Colonic mucosa (tissue), 4 donors: ENCODE results near the gene CNTN6. TPM values are rescaled to one million over a fixed set of nuclear protein-coding genes. Genes with fewer than 3 reads are reported as not detected.

ENCODE experiments used
- DNase-seq: peaks from one replicate; pipeline ENCODE4 v3.0.0-alpha.2; 2020
- H3K27ac ChIP-seq: fragments of 200-600 bp; one replicate; pipeline ENCODE4 v1.8.0; 2021
- H3K27me3 ChIP-seq: fragments of 200-600 bp; one replicate; pipeline ENCODE4 v1.8.0; 2021
- H3K36me3 ChIP-seq: fragments of 200-600 bp; one replicate; pipeline ENCODE4 v1.8.0; 2021
- H3K4me1 ChIP-seq: fragments of 200-600 bp; one replicate; pipeline ENCODE4 v1.8.0; 2021; ENCODE audit warnings: mild to moderate bottlenecking
- H3K4me3 ChIP-seq: fragments of 200-600 bp; one replicate; pipeline ENCODE4 v1.8.0; 2021
- H3K9ac ChIP-seq, 2 donors: one replicate each; pipeline ENCODE4 v1.7.0; 2013; ENCODE audit warnings: control low read depth in 2 of 2, low read depth in 2 of 2, low read length in 2 of 2
- H3K9me3 ChIP-seq: fragments of 200-600 bp; one replicate; pipeline ENCODE4 v1.8.0; 2021
- intact Hi-C: fragments of 100-400 bp; cut with DNase I; formaldehyde crosslinking; loops from one replicate; pipeline ENCODE4 v1.14.1; 2022
- total RNA-seq, 2 donors: library from RNA; stranded (reverse); fragmentation: NEBNext Ultra II Directional in 1 of 2; extraction: Animal tissue kit (Norgen Biotek cat#: 25700) in 1 of 2; gene quantifications; one replicate each; pipeline ENCODE4 v1.2.1, GENCODE V29; 2021
- TF ChIP-seq, protein P1 (sequence below): fragments of 200-600 bp; IDR thresholded peaks from one replicate; pipeline ENCODE4 v1.8.0; 2022; ENCODE audit warnings: antibody characterized with exemption, mild to moderate bottlenecking
- donor health status: healthy.
- donor health status: DM: no; HTN: no; CAD: no.
- donor health status: DM: no; HTN: no; CAD: no.

Gene CNTN6
- total RNA-seq, 2 donors from 2014 or later, result 0.11 TPM; not detected in 1

DNA sequence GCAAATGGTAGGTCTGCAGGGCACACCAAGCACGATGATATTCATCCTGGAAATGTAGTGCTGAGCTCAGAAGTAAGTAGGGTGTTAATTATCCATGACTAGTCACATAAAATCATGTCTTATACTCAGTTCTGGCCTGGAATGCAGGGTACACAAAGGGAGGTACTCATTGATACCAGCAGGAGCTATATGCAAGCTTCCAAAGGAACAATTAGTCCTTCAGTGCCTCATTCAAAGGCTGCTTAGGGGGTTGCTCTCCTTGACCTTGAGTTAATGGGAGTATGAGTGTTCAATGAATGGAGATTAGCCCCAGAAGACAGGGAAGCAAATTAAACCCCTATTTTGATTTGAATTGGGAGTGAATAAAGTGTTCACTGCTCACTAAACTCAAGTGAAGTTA is 38.3 kb downstream of the CNTN6 start:
- TF ChIP-seq, protein P1, sequence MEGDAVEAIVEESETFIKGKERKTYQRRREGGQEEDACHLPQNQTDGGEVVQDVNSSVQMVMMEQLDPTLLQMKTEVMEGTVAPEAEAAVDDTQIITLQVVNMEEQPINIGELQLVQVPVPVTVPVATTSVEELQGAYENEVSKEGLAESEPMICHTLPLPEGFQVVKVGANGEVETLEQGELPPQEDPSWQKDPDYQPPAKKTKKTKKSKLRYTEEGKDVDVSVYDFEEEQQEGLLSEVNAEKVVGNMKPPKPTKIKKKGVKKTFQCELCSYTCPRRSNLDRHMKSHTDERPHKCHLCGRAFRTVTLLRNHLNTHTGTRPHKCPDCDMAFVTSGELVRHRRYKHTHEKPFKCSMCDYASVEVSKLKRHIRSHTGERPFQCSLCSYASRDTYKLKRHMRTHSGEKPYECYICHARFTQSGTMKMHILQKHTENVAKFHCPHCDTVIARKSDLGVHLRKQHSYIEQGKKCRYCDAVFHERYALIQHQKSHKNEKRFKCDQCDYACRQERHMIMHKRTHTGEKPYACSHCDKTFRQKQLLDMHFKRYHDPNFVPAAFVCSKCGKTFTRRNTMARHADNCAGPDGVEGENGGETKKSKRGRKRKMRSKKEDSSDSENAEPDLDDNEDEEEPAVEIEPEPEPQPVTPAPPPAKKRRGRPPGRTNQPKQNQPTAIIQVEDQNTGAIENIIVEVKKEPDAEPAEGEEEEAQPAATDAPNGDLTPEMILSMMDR, result no peak
- Histone ChIP-seq H3K9me3 (no peaks in the 10 kb centered on the region), H3K27me3 (no peaks in the 10 kb centered on the region), H3K4me3 (no peak overlapping the region), H3K27ac (no peak overlapping the region), H3K36me3 (no peaks in the 10 kb centered on the region), H3K4me1 (no peaks in the 10 kb centered on the region), H3K9ac (no peak overlapping the region)
- intact Hi-C loops, result no loop called here
- DNase-seq, result no peak

DNA sequence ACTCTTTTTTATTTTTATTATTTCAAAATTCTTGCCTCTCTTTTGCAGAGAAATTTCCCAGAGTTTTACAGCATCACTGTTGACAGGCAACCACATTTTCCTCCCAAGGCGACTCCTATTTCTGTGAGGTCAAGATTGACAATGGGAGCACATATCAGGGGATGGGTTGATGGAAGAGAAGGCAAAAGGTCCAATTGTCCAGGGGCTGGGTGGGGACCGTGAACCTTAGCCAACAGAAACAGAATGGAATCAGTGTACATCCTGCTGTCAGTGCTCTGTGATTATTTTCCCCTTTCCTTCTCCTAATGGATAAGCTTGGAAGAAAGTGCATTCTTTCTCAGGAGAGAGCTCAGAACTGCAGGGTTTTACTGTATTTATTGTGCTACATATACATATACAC is 42.4 kb downstream of the CNTN6 start:
- no peak for DNase-seq
- no peak overlapping the region for H3K9ac ChIP-seq
- no peak overlapping the region for H3K4me3 ChIP-seq
- H3K27me3 ChIP-seq, result no peaks in the 10 kb centered on the region
- TF ChIP-seq, protein P1, result no peak
- H3K36me3 ChIP-seq, result no peaks in the 10 kb centered on the region
- no peaks in the 10 kb centered on the region for H3K9me3 ChIP-seq
- H3K27ac ChIP-seq, result no peak overlapping the region
- intact Hi-C loops, result no loop called here
- no peaks in the 10 kb centered on the region for H3K4me1 ChIP-seq

- H3K36me3 ChIP-seq, result no peaks in the 10 kb centered on the region
- no peak overlapping the region for H3K27ac ChIP-seq
- DNase-seq, result no peak
- H3K4me3 ChIP-seq, result no peak overlapping the region
- no peaks in the 10 kb centered on the region for H3K9me3 ChIP-seq
- H3K9ac ChIP-seq, result no peak overlapping the region
- H3K4me1 ChIP-seq, result no peaks in the 10 kb centered on the region
- TF ChIP-seq, protein P1, result no peak
- no peaks in the 10 kb centered on the region for H3K27me3 ChIP-seq
- intact Hi-C loops, result no loop called here
Observed at GRCh38 chr3:1138036-1138435, 45.2 kb downstream of the CNTN6 start.

- intact Hi-C loops, result no loop called here
- no peaks in the 10 kb centered on the region for H3K36me3 ChIP-seq
- H3K4me1 ChIP-seq, result no peaks in the 10 kb centered on the region
- no peaks in the 10 kb centered on the region for H3K27me3 ChIP-seq
- H3K4me3 ChIP-seq, result no peak overlapping the region
- H3K9me3 ChIP-seq, result no peaks in the 10 kb centered on the region
- TF ChIP-seq, protein P1, result no peak
- DNase-seq, result no peak
- H3K9ac ChIP-seq, result no peak overlapping the region
- H3K27ac ChIP-seq, result no peak overlapping the region
Observed at GRCh38 chr3:1139071-1139470, 46.2 kb downstream of the CNTN6 start.

DNA sequence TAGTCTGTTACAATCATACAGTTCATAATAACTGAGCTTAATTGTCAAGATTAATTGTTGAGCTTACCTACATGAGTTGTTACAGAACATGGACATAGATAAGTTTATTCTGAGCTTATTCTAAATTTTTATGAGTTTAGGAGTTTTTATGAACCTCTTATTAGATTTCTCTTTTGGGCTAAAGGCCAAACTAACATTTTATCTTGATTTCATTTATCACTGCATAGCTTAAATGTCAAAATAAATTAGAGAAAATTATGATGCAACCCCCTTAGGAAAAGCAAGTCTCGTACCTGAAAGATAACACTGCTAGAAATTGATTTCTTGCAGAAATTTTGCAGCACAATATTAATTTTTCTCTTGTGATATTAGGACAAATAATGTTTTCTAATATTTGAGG is 54.5 kb downstream of the CNTN6 start:
- no peak overlapping the region for H3K27ac ChIP-seq
- no peak overlapping the region for H3K4me3 ChIP-seq
- H3K9me3 ChIP-seq, result no peaks in the 10 kb centered on the region
- intact Hi-C loops, result no loop called here
- H3K27me3 ChIP-seq, result no peaks in the 10 kb centered on the region
- DNase-seq, result no peak
- no peak overlapping the region for H3K9ac ChIP-seq
- TF ChIP-seq, protein P1, result no peak
- no peaks in the 10 kb centered on the region for H3K36me3 ChIP-seq
- no peaks in the 10 kb centered on the region for H3K4me1 ChIP-seq

GRCh38 chr3:1147819-1148218 is 55.0 kb downstream of the CNTN6 start:
- no peak overlapping the region for H3K4me3 ChIP-seq
- H3K27me3 ChIP-seq, result no peaks in the 10 kb centered on the region
- no peak overlapping the region for H3K9ac ChIP-seq
- no peak for DNase-seq
- intact Hi-C loops, result no loop called here
- no peaks in the 10 kb centered on the region for H3K9me3 ChIP-seq
- H3K27ac ChIP-seq, result no peak overlapping the region
- H3K36me3 ChIP-seq, result no peaks in the 10 kb centered on the region
- TF ChIP-seq, protein P1, result no peak
- H3K4me1 ChIP-seq, result no peaks in the 10 kb centered on the region
